Astrocyte (in vitro differentiated cells and primary cell): ENCODE measurements around the gene PTPN3. TPM values are rescaled to one million over a fixed set of nuclear protein-coding genes. Genes with fewer than 3 reads are reported as not detected.

Source experiments
- microRNA-seq: library from miRNA; unstranded; fragments of <30 nt; microRNA quantifications from one replicate; pipeline ENCODE4 v1.2.0, GENCODE V29; 2020
- total RNA-seq: library from RNA; stranded (reverse); gene quantifications from 2 replicates; pipeline ENCODE4 v1.2.1, GENCODE V29; 2021

PTPN3 gene
- total RNA-seq, 1 donor from 2014 or later, result 1.1 TPM

Small RNA genes lying within 50 kb of the gene (microRNA-seq; reads per million reads assigned to microRNA genes)
- 1.4 reads per million for gene MIR3927

Other genes starting within 250 kb of the PTPN3 start
- 1.2 and 2.0 TPM in 2 replicates for gene EPB41L4B, start 177.2 kb downstream of the PTPN3 start, total RNA-seq